ENCODE data around the gene TMPRSS11A.

DNA sequence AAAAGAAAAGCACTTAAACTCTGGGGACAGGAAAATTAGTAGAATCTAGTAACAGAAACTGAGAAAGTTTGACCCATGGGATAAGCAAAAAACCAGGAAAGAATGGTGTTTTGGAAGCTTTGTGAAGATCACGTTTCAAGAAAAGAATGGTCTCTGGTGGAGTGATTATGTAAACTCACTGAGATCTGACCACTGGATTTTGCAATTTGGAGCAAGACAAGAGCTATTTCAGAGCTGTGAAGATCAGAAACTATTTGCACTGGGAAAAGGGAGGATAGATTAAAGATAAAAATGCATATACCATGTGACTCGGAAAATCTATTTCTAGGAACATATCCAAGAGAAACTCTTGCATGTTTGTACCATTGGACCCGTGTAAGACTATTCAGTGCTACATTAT, 83.8 kb downstream of the TMPRSS11A start:
- TF ChIP-seq POLR2A (IDR thresholded peaks at IDR 0.05) (no peak), EP300 (IDR thresholded peaks at IDR 0.05) (no peak)
